Tibial nerve (tissue), 4 donors: ENCODE results near the gene PIEZO2. TPM values are rescaled to one million over a fixed set of nuclear protein-coding genes. Genes with fewer than 3 reads are reported as not detected.

ENCODE experiments used
- DNase-seq, 2 donors: peaks; one replicate each; pipeline ENCODE4 v3.0.0-alpha.2; 2019; ENCODE audit warnings: low spot score in 2 of 2
- H3K27ac ChIP-seq, 4 donors: fragments of 200-600 bp; sonication (generic) in 3 of 4; one replicate each; pipeline ENCODE4 v1.5.1; 2017 to 2019; ENCODE audit warnings: mild to moderate bottlenecking in 1 of 4
- H3K27me3 ChIP-seq, 2 donors: fragments of 200-600 bp; sonication (generic) in 1 of 2; one replicate each; pipeline versions ENCODE4 v1.5.1 to v1.6.0; 2017 to 2019
- H3K36me3 ChIP-seq, 3 donors: fragments of 200-600 bp; sonication (generic); one replicate each; pipeline ENCODE4 v1.5.1; 2018 to 2019
- H3K4me1 ChIP-seq, 4 donors: fragments of 200-600 bp; sonication (generic) in 3 of 4; one replicate each; pipeline ENCODE4 v1.5.1; 2017 to 2019
- H3K4me3 ChIP-seq, 4 donors: fragments of 200-600 bp; sonication (generic) in 3 of 4; one replicate each; pipeline ENCODE4 v1.5.1; 2017 to 2019; ENCODE audit warnings: mild to moderate bottlenecking in 1 of 4, moderate library complexity in 1 of 4
- H3K9me3 ChIP-seq, 4 donors: fragments of 200-600 bp; sonication (generic) in 3 of 4; one replicate each; pipeline ENCODE4 v1.5.1; 2017 to 2019
- EP300 ChIP-seq, 2 donors: sonication (generic); formaldehyde crosslinking; IDR thresholded peaks; one replicate each; pipeline ENCODE4 v1.6.1; 2017; ENCODE audit warnings: antibody characterized with exemption in 2 of 2, mild to moderate bottlenecking in 1 of 2
- POLR2A ChIP-seq, 2 donors: fragments of 450-650 bp; IDR thresholded peaks; one replicate each; pipeline ENCODE4 v1.6.1; 2017; ENCODE audit warnings: antibody characterized with exemption in 2 of 2, mild to moderate bottlenecking in 2 of 2, moderate library complexity in 2 of 2
- WGBS, 2 donors: methylation state at CpG; one replicate each; pipeline ENCODE4 v1.1.5; 2018; 5-methylcytosine and 5-hydroxymethylcytosine counted together
- total RNA-seq, 4 donors: library from RNA; depleted of rRNA; stranded (reverse); fragments of >200 nt; gene quantifications; one replicate each; pipeline ENCODE4 v1.1.0, GENCODE V29; 2016
- TF ChIP-seq, protein P1 (sequence below), 5 experiments: fragments of 200-600 bp in 3 of 5; fragments of 450-650 bp in 2 of 5; sonication (generic) in 3 of 5; IDR thresholded peaks; one replicate each; pipeline ENCODE4 v1.5.1; 2016 to 2019; ENCODE audit warnings: antibody characterized with exemption in 5 of 5, mild to moderate bottlenecking in 3 of 5, moderate library complexity in 2 of 5

PIEZO2 gene
- total RNA-seq, 4 donors from 2014 or later, result 17.0 to 27.7 (median 22.3) TPM

DNA sequence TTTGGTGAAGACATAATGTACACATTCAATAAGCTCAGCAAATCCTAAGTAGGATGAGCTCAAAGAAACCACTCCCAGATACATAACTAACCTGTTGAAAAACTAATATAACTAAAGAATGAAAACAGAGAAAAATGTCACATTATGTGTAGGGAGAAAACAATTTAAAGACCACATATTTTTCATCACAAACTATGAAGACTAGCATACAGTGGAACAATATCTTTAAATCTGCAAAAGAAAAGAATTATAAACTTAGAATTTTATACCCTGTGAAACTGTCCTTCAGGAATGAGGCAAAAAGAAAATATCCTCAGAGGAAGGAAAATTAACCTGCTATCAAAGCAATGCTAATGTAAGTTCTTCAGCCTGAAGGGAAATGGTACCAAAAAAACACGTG, 151.5 kb downstream of the PIEZO2 start:
- WGBS, 2 donors, result 84 to 87% methylated on average over 1 of the region's 1 CpG
- Histone ChIP-seq H3K27me3 (no peaks in the 10 kb centered on the region), H3K36me3 (no peaks in the 10 kb centered on the region), H3K4me1 (peaks cover 0 to 2% (median 0%) of the 10 kb centered on the region in 4 donors), H3K9me3 (peaks cover 0 to 14% (median 4%) of the 10 kb centered on the region in 4 donors), H3K27ac (no peak overlapping the region), H3K4me3 (no peak overlapping the region)
- DNase-seq, result no peak
- TF ChIP-seq, protein P1, sequence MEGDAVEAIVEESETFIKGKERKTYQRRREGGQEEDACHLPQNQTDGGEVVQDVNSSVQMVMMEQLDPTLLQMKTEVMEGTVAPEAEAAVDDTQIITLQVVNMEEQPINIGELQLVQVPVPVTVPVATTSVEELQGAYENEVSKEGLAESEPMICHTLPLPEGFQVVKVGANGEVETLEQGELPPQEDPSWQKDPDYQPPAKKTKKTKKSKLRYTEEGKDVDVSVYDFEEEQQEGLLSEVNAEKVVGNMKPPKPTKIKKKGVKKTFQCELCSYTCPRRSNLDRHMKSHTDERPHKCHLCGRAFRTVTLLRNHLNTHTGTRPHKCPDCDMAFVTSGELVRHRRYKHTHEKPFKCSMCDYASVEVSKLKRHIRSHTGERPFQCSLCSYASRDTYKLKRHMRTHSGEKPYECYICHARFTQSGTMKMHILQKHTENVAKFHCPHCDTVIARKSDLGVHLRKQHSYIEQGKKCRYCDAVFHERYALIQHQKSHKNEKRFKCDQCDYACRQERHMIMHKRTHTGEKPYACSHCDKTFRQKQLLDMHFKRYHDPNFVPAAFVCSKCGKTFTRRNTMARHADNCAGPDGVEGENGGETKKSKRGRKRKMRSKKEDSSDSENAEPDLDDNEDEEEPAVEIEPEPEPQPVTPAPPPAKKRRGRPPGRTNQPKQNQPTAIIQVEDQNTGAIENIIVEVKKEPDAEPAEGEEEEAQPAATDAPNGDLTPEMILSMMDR (IDR thresholded peaks at IDR 0.05), result no peak
- TF ChIP-seq POLR2A (IDR thresholded peaks at IDR 0.05) (no peak), EP300 (IDR thresholded peaks at IDR 0.05) (no peak)

DNA sequence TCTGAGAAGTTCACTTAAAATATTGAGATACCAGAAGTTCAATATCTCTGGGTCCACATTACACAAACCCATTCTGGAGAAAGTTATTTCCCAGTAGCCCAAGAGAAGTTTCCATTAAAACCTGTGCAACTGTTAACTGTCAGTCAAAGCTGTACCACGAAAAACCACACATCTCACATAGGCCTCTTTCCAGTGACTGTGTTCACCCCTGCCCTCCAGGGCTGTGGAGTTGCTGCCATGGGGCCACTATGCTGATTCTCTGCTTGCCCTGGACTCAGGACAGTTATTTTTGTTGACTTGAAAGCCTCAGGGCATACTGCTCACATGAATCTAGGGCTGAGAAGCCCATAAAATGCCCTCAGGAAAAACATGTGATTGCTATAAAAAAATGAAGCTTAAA, 153.8 kb downstream of the PIEZO2 start:
- no peaks in the 10 kb centered on the region for H3K27me3 ChIP-seq
- H3K4me1 ChIP-seq, result no peaks in the 10 kb centered on the region
- no peaks in the 10 kb centered on the region for H3K36me3 ChIP-seq
- TF ChIP-seq, protein P1 (IDR thresholded peaks at IDR 0.05), result no peak
- TF ChIP-seq POLR2A (IDR thresholded peaks at IDR 0.05) (no peak), EP300 (IDR thresholded peaks at IDR 0.05) (no peak)
- peaks cover 0 to 21% (median 6%) of the 10 kb centered on the region in 4 donors for H3K9me3 ChIP-seq
- 52 to 56% methylated on average over 1 of the region's 1 CpG for WGBS, 2 donors
- H3K27ac ChIP-seq, result no peak overlapping the region
- H3K4me3 ChIP-seq, result no peak overlapping the region
- no peak for DNase-seq

DNA sequence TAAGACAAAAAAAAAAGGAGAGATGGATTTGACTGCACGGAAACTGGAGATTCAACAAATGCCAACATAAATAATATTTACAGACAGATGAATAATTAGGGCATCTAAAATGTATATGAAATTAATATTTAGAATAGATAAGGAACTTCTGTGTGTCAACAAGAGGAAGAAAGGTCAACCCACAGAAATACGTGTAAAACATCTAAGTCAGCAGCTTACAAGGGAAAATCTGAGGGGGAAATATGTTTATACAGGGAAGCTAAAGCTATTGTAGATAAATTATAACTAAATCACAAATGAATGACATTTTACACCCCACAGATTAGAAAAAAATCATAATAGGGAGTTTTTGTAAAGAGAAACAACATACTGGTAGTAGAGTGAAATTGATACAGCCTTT, 159.9 kb downstream of the PIEZO2 start:
- WGBS, 2 donors, result 68 to 70% methylated on average over 2 of the region's 2 CpGs
- H3K27me3 ChIP-seq, result no peaks in the 10 kb centered on the region
- peaks cover 0 to 54% (median 20%) of the 10 kb centered on the region in 4 donors for H3K9me3 ChIP-seq
- TF ChIP-seq, protein P1 (IDR thresholded peaks at IDR 0.05), result no peak
- no peak for TF ChIP-seq POLR2A (IDR thresholded peaks at IDR 0.05)
- TF ChIP-seq EP300 (IDR thresholded peaks at IDR 0.05), result no peak
- DNase-seq, result no peak
- H3K27ac ChIP-seq, result no peak overlapping the region
- no peaks in the 10 kb centered on the region for H3K4me1 ChIP-seq
- H3K4me3 ChIP-seq, result no peak overlapping the region
- H3K36me3 ChIP-seq, result no peaks in the 10 kb centered on the region

DNA sequence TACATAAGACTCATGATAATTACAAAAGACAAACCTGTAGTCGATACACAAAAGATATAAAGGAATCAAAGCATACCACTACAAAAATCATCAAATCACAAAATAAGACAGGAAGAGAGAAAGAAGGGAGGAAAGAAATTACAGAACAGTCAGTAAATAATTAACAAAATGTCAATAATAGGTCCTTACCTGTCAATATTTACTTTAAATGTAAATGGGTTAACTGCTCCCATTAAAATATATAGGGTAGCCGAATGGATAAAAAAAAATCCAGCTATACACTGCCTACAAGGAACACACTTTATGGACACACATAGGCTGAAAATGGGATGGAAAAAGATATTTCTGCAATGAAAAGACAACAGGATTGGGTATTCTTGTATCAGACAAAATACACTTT, 163.7 kb downstream of the PIEZO2 start:
- H3K27ac ChIP-seq, result no peak overlapping the region
- no peaks in the 10 kb centered on the region for H3K36me3 ChIP-seq
- TF ChIP-seq, protein P1 (IDR thresholded peaks at IDR 0.05), result no peak
- TF ChIP-seq EP300 (IDR thresholded peaks at IDR 0.05) (no peak), POLR2A (IDR thresholded peaks at IDR 0.05) (no peak)
- H3K4me1 ChIP-seq, result no peaks in the 10 kb centered on the region
- no peak for DNase-seq
- no peaks in the 10 kb centered on the region for H3K27me3 ChIP-seq
- peaks cover 0 to 75% (median 21%) of the 10 kb centered on the region in 4 donors for H3K9me3 ChIP-seq
- 91 to 94% methylated on average over 2 of the region's 2 CpGs for WGBS, 2 donors
- no peak overlapping the region for H3K4me3 ChIP-seq

DNA sequence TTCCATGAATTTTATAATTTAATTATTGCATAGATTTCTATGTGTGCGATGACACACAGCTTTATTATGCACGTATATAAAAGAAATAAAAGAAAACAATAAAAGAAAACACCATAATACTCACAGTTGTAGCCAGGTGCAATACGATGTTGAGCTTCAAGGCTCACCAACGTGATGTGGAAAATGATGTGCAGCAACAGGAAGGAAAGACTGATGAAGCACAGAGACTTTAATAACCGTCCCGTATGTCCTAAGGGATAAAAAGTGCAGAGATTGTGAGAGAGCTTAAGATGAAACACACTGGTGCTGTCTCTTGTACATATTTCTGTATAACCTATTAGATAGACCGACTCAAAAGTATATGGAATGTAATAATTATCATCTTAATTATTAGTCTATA, 170.0 kb downstream of the PIEZO2 start:
- no peak overlapping the region for H3K27ac ChIP-seq
- H3K4me1 ChIP-seq, result no peaks in the 10 kb centered on the region
- H3K36me3 ChIP-seq, result no peaks in the 10 kb centered on the region
- H3K9me3 ChIP-seq, result peaks cover 0 to 33% (median 3%) of the 10 kb centered on the region in 4 donors
- WGBS, 2 donors, result 85 to 92% methylated on average over 7 of the region's 7 CpGs
- no peak overlapping the region for H3K4me3 ChIP-seq
- no peaks in the 10 kb centered on the region for H3K27me3 ChIP-seq
- TF ChIP-seq, protein P1 (IDR thresholded peaks at IDR 0.05), result no peak
- no peak for DNase-seq
